Ovary (tissue), 9 donors: ENCODE measurements around the gene GALNT16. TPM values are rescaled to one million over a fixed set of nuclear protein-coding genes. Genes with fewer than 3 reads are reported as not detected.
A peak's percentile ranks its signal among the peaks of the same experiment; 100 is the strongest.

Experiments used
- DNase-seq, 5 donors: peaks; one replicate each; pipeline ENCODE4 v3.0.0-alpha.2; 2019 to 2020
- H3K27ac ChIP-seq, 2 donors: fragments of 200-600 bp; one replicate each; pipeline versions ENCODE4 v1.5.1 to v1.8.0; 2019 to 2022
- H3K27me3 ChIP-seq: fragments of 200-600 bp; one replicate; pipeline ENCODE4 v1.8.0; 2022
- H3K36me3 ChIP-seq: fragments of 200-600 bp; sonication (generic); one replicate; pipeline ENCODE4 v1.5.1; 2019
- H3K4me1 ChIP-seq: one replicate; pipeline ENCODE4 v1.8.1; 2013; ENCODE audit warnings: mild to moderate bottlenecking, moderate library complexity; ENCODE audit not compliant: insufficient read depth
- H3K4me3 ChIP-seq: fragments of 200-600 bp; sonication (generic); one replicate; pipeline ENCODE4 v1.5.1; 2017
- H3K9me3 ChIP-seq, 2 donors: fragments of 200-600 bp in 1 of 2; sonication (generic) in 1 of 2; one replicate each; pipeline versions ENCODE4 v1.5.1 to v1.8.1; 2013 to 2019; ENCODE audit warnings: mild to moderate bottlenecking in 1 of 2, moderate library complexity in 1 of 2
- CTCF ChIP-seq, 3 donors: fragments of 450-650 bp in 2 of 3; fragments of 200-600 bp in 1 of 3; IDR thresholded peaks; one replicate each; pipeline versions ENCODE4 v1.5.1 to v1.8.0; 2016 to 2022; ENCODE audit warnings: antibody characterized with exemption in 3 of 3, mild to moderate bottlenecking in 1 of 3
- EP300 ChIP-seq: sonication (generic); formaldehyde crosslinking; IDR thresholded peaks from one replicate; pipeline ENCODE4 v1.6.1; 2017; ENCODE audit warnings: antibody characterized with exemption
- POLR2A ChIP-seq: fragments of 450-650 bp; IDR thresholded peaks from one replicate; pipeline ENCODE4 v1.6.1; 2017; ENCODE audit warnings: antibody characterized with exemption, mild to moderate bottlenecking, moderate library complexity
- WGBS, 3 donors: extraction: QIAGEN DNeasy Blood & Tissue Kit in 1 of 3; methylation state at CpG; one replicate each; pipeline versions ENCODE4 v1.1.5 to v1.1.7; 2013 to 2017; 5-methylcytosine and 5-hydroxymethylcytosine counted together
- intact Hi-C, 4 donors: fragments of 100-400 bp; cut with DNase I; formaldehyde crosslinking; loops; one replicate each; pipeline versions ENCODE4 v1.11.0 to v1.15.1; 2022 to 2023
- polyA plus RNA-seq, 2 donors: library from polyadenylated mRNA; stranded (reverse); fragments of 200-250 nt in 1 of 2; fragments of 350-450 nt in 1 of 2; fragmentation: Illumina TruSeq in 1 of 2; extraction: RNeasy Lipid Tissue Mini Kit (QIAGEN cat#74804) in 1 of 2; gene quantifications; one replicate each; pipeline ENCODE4 v1.2.3, GENCODE V29; 2013 to 2014
- total RNA-seq, 7 donors: library from RNA; depleted of rRNA in 2 of 7; stranded (reverse); fragments of >200 nt in 2 of 7; fragmentation: NEBNext Ultra II Directional in 3 of 7; extraction: Animal tissue kit (Norgen Biotek cat#: 25700) in 3 of 7; gene quantifications; one replicate each; pipeline versions ENCODE4 v1.1.0 to v1.2.4, GENCODE V29; 2016 to 2023
- donor health status: DM: no; HTN: no; CAD: no; lungs with moderate emphysema.
- donor health status: DM: no; HTN: no; CAD: no.
- donor health status: Bipolar disorder and iron deficiency.
- donor health status: DM: yes; HTN: yes; CAD: no.
- donor health status: DM: no; HTN: no; CAD: no.
- donor health status: DM: yes; HTN: yes; CAD: no.

GALNT16 gene
- total and polyA plus RNA-seq, 9 donors: 0.36 to 5.3 (median 2.0) TPM

- WGBS, 3 donors: 0 to 1% (median 0%) methylated on average over 60 to 78 of the region's 78 CpGs
- no peaks in the 10 kb centered on the region for H3K9me3 ChIP-seq
- intact Hi-C loops: no loop called here
Measured at GRCh38 chr14:69260190-69260860, 367 bp downstream of the GALNT16 start.

DNA sequence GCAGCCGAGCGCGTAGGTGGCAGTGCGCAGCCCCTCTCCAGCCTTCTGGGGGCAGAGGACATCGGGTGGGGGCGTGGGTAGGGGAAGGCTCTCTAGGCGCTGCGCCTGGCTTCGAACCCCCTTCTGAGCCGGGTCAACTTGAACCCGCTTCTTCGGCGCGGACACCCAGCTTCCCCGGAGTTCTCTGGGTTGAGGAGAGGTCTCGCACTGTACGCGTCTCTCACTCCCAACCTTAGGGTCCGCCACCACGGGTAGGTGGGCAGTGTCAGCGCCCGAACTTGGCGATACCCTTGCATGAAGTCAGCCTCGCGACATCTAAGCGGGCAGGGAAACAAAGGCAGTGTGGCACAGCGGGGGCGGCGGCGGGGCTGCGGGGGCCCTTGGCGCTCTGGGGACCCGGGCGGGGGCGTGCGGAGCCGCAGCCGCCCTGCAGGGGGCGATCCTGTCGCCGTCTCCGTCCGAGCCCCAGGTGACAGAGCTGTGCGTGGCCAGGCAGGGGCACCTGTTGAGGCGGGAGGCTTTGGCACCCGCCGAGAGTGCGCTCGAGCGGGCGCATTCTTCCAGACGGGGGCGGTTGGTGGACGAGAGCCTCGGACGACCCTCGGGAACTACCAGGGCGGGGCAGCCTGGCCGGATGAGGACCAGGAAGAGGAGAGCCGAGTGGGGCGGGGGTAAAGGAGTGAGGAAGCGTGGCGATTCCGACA is 1.1 kb downstream of the GALNT16 start:
- H3K36me3 ChIP-seq: no peaks in the 10 kb centered on the region
- TF ChIP-seq CTCF (IDR thresholded peaks at IDR 0.05) (peak in 2 of 3 donors; percentile 38 to 45), EP300 (no peak), POLR2A (no peak)
- no peaks in the 10 kb centered on the region for H3K27me3 ChIP-seq
- H3K4me1 ChIP-seq: peaks cover 2% of the 10 kb centered on the region
- intact Hi-C loops: no loop called here
- no peak overlapping the region for H3K27ac ChIP-seq
- no peaks in the 10 kb centered on the region for H3K9me3 ChIP-seq
- WGBS, 3 donors: 1% methylated on average over 34 to 64 of the region's 64 CpGs
- DNase-seq: peak in 2 of 5 donors; percentile 40 to 43
- peak overlapping the region; percentile 53 for H3K4me3 ChIP-seq

More at GRCh38 chr14:69260190-69260860, 367 bp downstream of the GALNT16 start:
- DNase-seq: peak in 2 of 5 donors; percentile 30 to 42
- TF ChIP-seq POLR2A (no peak), EP300 (no peak), CTCF (IDR thresholded peaks at IDR 0.05) (no peak)
- H3K27me3 ChIP-seq: no peaks in the 10 kb centered on the region
- H3K4me1 ChIP-seq: peaks cover 2% of the 10 kb centered on the region
- H3K36me3 ChIP-seq: no peaks in the 10 kb centered on the region
- H3K27ac ChIP-seq: no peak overlapping the region
- H3K4me3 ChIP-seq: peak overlapping the region; percentile 53

DNA sequence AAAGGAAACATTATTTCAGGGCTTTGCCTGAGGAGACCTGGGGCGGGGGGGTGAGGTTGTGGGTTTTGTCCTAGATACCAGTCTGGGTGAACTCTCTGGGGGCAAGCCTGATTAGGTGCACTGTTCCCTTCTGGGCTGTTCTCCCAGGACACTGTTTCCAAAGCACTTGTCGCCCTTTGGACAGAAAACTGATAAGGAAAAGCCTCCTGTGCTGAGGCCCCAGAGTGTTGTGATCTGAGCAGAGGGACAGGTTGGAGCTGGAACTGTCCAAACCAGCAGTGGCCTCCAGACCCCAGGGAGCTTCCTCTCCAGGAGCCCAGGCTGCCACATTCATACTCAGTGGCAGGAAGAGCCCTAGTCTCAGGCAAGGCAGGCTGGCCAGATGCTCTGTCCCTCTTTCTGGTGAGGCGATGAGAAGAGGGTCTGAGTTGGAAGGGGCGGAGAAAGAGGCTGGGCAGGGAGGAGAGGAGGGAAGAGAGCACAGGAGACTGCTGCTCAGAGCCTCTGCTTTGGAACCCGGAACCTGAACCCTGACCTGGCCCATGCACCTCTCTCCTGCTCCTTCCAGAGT is 1.9 kb downstream of the GALNT16 start:
- Histone ChIP-seq H3K9me3 (no peaks in the 10 kb centered on the region), H3K27ac (no peak overlapping the region), H3K4me3 (no peak overlapping the region), H3K4me1 (peaks cover 2% of the 10 kb centered on the region), H3K27me3 (no peaks in the 10 kb centered on the region), H3K36me3 (no peaks in the 10 kb centered on the region)
- intact Hi-C loops: no loop called here
- 52 to 58% (median 53%) methylated on average over 5 of the region's 5 CpGs for WGBS, 3 donors
- DNase-seq: no peak
- no peak for TF ChIP-seq EP300
- TF ChIP-seq CTCF (IDR thresholded peaks at IDR 0.05): no peak
- TF ChIP-seq POLR2A: no peak

DNA sequence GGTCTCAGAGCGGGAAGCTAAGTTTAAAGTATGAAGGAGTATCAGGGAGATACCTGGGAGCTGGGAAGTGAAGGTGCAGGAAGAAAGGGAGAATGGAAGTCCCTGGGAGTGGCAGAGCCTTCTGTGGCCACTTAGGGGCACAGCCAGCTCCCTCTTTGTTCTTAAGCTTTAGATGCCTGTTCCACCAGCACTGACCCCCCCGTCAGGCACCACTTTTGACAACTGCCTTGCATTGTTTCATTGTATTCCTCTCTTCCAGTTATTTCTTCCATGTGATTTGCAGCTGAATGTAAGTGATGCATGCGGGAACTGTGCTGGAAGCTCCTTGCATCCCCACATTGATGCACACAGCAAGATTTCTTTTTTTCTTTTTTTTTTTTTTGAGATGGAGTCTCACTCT is 2.6 kb downstream of the GALNT16 start:
- peaks cover 2% of the 10 kb centered on the region for H3K4me1 ChIP-seq
- H3K27me3 ChIP-seq: no peaks in the 10 kb centered on the region
- DNase-seq: no peak
- no peaks in the 10 kb centered on the region for H3K9me3 ChIP-seq
- H3K36me3 ChIP-seq: no peaks in the 10 kb centered on the region
- intact Hi-C loops: no loop called here
- H3K4me3 ChIP-seq: no peak overlapping the region
- no peak overlapping the region for H3K27ac ChIP-seq
- TF ChIP-seq CTCF (IDR thresholded peaks at IDR 0.05) (no peak), EP300 (no peak)
- 77 to 84% (median 81%) methylated on average over 3 of the region's 3 CpGs for WGBS, 3 donors
